GM21737 (cell line): ENCODE data around the gene SMARCA2.

Experiments
- ATAC-seq: cut with Tn5 transposase; IDR thresholded peaks from one replicate; pipeline ENCODE4 v1.9.1; 2021; ENCODE audit warnings: mild to moderate bottlenecking, moderate library complexity; ENCODE audit not compliant: unreplicated experiment

The SMARCA2 gene

DNA sequence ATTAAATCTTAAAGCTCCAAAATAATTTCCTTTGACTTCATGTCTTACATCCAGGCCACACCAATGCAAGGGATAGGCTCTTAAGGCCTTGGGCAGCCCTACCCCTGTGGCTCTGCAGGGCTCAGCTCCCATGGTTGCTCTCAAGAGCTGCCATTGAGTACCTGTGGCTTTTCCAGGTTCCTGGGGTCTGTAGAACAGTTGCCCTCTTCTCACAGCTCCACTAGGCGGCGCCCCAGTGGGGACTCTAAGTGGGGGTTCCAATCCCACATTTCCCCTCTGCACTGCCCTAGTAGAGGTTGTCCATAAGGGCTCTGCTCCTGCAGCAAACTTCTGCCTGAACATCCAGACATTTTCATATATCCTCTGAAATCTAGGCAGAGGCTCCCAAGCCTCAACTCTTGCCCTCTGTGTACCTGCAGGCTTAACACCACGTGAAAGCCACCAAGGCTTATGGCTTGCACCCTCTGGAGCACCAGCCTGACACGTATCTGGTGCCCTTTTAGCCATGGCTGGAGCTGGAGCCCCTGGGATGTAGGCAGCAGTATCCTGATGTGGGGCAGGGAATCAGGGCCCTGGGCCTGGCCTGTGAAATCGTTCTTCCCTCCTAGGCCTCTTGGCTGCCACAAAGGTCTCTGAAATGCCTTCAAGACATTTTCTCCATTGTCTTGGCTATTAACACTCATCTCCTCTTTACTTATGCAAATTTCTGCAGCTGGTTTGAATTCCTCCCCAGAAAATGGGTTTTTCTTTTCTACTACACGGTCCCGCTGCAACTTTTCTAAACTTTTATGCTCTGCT, 185.1 kb downstream of the SMARCA2 start:
- no peak for ATAC-seq

DNA sequence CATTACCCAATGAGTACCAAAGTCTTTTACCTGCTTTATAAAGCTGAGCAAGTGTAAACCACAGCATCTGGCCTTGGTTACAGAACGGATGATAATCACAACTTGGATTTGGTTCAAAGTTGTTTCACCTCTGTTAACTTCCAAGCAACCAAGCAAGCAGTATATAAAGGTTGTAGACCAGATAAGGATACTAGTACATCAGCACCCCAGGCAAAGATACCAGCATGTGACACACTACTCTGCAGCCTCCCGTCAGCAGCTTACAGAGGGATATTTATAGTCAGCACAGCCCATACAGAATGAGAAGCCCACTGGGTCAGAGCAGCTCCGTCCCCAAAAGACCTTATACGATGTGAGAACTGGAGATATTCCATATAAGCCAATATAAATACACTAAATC, 193.3 kb downstream of the SMARCA2 start:
- ATAC-seq, result no peak

DNA sequence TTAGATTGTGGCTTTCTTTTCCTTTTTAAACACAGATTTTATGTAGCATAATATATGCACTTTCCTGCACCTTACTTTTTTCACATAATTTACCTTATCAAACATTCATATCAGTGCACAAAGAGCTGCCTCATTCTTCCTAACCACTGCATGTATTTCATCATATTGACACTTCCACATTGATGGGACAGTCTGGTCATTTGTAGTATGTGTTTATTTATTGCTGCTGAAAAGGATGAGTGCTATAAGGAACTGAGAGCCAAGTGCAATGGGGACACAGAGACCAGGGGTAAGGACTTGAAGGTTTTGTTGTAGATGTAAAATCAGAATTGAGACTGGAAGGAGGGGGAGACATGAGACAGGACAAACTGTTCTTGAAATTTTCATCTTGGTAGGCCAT, 193.8 kb downstream of the SMARCA2 start:
- ATAC-seq, result no peak

DNA sequence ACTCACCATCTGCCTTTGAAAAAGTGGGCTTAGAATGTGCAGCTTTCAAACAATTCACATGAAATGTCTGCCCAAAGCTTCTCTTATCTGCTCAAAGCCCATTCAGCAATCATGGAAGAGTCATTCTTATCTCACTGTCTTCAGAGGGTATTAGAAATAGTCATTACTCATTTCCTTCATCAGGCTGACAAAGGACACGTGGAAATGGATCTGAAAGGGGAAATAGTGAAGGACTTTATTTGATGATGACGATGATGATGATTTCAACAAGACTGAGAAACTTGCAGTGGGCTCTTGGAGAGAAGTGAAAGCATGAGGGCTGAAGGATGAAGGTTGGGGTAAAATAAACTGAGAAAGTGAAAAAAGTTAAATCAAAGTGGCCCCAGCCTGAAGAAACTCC, 194.3 kb downstream of the SMARCA2 start:
- ATAC-seq, result no peak

DNA sequence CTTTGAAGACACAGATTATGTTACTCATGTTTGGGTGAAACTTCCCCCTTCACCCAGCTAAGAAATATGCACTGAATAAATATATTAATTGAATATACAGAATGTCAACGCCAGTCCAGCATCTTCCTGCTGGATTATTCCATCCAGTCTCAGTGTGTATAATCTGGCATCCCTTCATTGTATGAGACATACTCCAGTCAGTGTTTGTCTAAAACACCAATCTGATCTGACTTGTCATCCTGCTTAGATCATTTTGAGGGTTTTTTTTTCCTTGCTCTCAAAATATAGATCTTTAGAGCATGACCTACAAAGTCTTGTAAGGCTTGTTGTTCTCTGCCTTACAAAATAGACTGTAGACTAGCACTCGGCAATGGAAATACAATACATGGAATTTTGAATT, 195.1 kb downstream of the SMARCA2 start:
- ATAC-seq, result no peak

DNA sequence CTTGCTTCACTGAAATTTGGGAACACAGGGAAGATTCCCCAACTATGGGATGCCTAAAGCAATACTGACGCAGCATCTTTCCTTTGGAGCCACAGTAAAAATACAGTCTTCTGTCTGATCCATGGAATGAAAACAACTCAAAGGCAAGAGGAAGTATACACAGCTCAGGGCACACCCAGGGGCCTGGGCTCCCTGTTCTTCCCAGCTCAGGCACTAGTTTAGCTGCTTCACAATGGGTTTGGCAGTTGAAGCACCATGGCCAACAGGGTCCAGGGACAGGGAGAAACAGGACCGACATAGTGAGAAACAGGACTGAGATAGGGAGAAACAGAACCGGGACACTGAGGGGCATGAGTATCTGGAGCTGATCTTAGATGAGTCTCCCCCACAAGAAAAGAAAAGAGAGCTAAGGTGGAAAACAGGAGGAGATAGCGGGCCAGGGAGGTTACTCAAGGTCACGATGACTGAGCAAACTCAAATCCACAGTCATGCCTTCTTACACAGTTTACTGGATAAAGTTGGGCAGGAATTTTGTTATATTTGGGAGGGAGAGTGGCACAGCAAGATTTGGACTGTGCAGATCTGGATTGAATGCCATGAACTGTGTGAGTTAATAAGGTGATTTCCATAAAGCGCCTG, 198.8 kb downstream of the SMARCA2 start:
- ATAC-seq, result no peak

DNA sequence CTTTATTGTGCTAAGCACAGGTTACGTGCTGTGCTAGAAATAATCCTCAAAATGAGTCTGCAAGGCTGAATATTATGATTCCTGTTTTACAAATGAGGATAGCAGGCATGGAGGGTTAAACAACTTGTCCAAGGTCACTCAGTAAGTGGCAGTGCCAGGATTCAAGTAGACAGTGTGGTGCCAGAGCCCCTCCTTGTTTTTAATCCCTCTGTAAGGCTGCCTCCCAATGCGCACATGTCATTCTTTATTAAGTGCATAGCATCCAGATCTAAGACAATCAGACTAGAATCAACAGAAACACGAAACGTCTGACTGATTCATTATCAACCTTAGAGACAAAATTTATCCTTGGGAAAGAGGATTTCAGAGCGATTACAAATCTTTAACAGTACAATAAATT, 199.6 kb downstream of the SMARCA2 start:
- no peak for ATAC-seq

DNA sequence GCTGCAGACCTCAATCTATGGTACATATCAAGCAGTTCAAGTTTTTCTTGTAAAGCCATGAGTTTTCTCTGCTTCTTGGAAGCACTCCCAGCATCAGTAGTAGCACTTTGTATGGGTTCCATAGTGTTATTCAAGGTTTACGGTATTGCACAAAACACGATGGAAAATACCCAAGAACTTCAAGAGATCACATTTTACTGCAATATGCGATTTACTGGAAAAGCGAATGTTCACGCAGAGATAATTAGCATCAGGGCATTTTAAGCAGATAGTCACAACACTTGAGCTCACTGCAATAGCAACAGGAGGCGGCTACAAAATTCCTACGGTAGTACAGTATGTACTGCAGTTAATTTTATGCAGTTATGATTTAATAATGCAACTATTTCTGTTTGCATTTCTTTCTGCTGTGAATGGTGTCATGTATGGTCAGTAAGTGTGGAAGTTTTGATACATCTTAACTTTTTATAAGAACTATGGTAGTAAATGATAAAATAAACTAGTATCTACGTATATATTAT, 200.8 kb downstream of the SMARCA2 start:
- ATAC-seq, result no peak

DNA sequence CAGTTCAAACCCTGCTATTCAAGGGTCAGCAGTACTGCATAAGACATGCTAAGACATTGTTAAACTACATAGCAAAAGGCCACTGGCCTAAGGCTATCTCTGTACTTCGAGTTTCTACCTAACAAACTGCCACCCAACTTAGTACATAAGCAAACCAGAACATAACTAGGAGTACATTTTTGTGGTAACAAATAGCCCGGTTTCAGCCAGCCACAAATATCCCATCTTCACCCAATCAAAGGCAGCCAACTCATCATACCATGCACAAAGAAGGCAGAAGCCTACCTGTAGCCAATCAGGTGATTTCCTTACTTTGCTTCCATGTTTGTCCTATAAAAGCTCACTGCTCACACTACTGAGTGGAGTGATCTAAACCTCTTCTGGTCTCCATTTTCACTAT, 201.4 kb downstream of the SMARCA2 start:
- ATAC-seq, result no peak

DNA sequence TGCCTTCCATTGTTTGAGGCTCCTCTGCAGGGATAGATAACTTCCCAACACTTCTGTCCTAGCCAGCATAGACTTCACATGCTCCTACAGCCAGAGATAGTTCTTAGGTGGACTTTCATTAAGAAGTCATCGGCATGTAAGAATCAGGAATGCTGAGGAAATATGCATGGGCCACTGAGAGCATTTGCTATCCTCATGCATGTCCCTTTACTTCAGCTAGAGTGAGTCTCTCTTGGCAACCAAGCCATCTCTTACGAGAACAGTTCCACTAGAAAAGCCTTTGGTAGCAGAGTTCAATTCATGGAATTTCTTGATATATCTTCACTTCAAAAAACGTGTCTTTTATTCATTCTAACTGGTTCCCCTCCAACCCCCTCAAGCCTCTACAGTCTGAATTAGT, 202.4 kb downstream of the SMARCA2 start:
- ATAC-seq, result no peak

DNA sequence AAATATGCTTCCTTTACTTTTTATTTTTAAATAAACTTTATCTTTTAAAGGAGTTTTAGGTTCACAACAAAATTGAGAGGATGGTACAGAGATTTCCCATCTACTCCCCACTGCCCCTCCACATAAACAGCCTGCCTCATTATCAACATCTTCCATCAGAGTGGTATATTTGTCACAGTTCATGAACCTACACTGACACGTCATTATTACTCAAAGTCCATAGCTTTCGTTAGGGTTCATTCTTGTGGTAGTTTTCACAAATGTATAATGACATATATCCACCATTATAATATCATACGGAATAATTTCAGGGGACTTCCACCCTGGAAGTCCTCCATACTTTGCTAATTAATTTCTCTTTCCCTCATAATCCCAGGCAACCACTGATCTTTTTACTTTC, 204.9 kb downstream of the SMARCA2 start:
- ATAC-seq, result no peak

DNA sequence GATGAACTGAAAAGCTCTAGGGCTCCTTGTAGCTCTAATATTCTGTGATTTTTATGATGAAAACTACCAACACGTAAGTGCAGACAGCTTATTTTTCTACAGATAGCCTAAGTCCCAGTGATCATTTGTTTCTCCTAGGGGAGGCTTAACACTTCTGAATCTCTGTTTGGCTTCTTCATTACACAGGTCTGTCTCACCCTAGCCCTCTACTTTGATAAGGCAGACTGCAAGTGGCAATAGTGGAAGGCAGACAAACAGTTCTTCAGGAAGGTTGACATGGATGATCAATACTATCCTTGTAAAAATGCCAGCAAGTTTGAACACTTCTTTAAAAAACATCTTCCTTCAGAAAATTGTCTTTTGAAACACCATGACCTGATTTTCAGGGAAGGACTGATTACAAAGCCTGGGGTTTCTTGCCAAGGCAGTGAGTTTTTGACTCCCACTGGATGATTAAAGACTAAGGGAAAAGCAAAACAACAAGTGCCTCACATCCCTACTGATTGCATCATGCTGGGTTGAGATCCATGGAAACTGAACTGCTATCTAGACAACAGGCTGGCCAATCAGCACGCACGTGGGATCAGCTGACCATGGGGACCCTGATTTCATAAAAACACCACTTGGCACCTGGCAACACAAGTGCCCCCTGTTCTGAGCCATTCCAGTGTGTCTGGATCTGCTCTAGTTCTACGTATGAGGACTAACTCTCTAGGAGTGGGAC, 212.2 kb downstream of the SMARCA2 start:
- ATAC-seq, result no peak

DNA sequence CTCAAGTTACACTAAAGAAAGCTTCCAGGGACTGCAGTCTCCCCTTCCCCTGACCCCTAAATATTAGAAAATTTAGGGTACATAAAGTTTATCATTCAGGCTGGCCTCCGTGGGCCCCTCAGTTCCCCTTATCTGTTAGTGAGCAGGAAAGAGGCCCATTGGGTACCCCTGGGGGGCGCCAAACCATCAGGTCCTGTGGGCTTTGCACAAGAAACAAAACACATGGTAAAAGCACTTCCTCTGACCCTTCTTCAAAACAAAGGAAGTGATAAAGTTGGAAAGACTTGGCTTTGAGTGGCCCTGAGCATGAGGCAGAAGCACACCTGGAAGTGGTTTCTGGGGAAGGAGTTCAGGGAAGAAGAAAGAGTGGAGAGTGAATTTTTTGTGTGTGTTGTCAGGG, 213.0 kb downstream of the SMARCA2 start:
- ATAC-seq, result no peak

DNA sequence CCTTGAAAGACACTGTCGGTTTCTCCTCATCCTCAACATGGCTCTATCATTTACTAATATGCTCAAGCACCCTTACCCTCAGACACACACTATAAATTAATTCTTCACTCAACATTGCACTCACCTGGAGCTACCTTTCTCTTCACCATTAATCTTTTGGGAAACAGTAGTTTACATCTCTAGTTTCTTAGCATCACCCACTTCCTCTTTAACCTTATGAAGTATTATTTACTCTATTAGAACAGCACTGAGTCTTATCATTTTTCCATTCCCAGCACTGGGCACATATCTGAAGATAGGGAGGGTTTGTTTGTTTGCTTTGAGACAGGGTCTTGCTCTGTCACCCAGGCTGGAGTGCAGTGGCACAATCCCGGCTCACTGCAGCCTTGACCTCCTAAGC, 213.5 kb downstream of the SMARCA2 start:
- ATAC-seq, result no peak

DNA sequence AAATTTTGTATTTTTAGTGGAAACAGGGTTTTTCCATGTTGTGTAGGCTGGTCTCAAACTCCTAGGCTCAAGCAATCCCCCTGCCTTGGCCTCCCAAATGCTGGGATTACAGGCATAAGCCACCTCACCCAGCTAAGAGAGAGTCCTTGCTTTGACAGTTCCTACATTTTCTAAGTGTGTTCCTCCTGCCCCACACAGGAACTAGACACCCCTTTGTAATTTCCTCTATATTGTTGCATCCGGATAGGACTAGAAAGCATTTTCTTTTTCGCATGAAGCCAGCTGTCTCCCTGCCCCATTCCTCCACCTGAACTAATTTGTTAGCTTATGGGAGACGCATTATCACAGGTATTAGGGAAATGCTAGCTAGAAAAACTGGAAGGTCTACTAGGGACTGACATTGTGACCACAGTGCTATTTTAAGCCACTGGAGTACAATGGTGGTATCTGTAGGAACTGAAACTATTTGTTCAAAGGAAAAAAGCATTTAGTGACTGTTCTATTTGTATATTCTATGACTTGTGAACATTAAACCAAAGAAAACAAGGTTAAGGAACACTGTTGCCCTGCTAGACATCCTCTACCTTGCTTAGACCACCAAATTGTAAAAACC, 214.1 kb downstream of the SMARCA2 start:
- no peak for ATAC-seq

DNA sequence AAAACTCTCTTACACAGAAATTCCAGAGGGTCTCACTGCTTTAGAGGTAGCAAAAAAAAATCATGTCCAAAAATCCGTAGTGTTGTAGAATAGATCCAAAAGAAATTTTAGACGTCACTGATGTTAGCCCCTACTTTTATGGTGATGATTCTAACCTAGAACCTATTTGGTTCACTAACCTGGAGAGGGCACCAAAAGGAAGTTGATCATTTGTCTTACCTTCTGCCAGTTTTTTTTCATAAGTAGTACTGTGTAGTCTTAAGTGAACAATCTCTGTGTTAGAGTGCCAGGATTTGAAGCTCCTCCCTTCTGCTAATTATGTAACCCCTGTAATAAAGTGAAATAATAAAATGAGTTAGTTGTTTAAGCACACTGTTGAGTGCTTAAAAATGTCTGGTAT, 215.2 kb downstream of the SMARCA2 start:
- ATAC-seq, result no peak

DNA sequence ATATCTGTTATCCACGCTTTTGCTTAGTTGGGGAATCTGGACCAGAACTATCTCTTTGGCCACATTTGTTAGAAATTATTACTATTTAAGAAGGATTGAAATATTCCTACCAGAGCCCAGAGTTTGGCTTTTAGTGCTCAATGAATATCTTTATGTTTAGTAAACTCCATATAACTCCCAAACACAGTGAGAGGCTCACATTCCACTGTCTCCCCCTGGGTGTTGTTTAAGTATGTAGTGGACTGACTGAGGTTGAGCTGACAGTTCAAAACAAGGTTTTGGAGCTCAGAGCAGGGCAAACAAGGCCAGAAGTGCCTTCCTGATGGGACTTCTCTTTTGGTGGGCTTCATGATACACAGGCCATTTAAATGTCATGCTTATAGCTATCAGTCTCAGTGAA, 216.0 kb downstream of the SMARCA2 start:
- no peak for ATAC-seq

DNA sequence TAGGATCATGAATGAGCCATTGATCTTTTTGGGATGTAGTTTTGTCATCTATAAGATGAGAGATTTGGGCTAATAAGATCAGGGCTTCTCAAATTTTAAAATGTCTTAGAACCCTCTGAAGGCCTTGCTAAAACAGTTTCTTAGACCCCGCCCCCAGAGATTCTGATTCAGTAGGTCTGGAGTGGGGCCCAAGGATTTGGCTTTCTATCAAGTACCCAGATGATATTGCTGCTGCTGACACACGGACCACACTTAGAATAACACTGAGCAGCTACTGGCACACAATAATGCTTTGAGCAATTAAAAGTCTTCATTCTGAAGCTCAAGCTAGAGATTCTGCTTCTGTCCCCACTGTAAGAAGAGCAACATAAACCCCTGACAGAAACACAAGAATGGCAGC, 216.7 kb downstream of the SMARCA2 start:
- ATAC-seq, result no peak

DNA sequence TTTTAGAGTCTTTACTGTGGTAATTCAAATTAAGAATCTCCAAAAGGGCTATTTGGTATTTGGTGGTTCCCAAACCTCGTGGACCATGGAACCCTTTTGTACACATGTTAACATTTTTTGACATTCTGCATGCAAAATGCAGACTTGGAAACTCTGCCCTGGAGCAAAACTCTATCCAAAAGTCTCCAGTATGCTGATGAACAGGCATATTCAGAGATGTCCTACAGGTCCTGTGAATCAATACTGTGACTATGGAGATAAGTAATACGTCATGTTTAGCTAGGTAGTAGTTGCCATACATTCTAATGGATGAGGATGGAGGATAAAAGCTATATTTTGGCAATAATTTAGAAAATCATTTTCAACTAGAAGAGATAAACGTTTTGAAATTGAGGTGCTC, 218.1 kb downstream of the SMARCA2 start:
- no peak for ATAC-seq

DNA sequence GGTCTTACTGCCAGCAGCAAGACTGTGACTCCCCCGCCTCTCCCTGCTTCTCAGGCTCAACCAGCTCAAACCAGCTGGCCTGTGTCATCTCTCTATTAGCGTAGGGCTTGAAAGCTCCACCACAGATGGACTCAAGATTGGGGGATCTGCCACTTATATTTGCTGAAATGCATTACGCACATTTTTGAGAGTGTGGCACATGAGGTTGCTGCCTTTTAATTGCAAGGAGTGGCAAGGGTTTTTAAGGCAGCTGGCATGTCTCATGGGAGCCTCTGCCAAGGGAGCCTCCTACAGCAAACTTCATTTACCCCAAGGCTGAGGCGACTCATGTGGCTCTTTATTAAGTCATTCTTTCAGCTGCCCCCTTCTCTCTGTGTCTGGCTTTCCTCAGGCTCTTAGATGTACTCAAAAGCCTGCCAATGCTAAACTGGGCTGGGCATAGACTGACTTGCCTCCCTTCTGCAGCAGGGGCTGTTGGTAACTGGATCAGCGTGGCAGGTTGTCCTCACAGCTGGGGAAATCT, 219.3 kb downstream of the SMARCA2 start:
- ATAC-seq, result no peak

DNA sequence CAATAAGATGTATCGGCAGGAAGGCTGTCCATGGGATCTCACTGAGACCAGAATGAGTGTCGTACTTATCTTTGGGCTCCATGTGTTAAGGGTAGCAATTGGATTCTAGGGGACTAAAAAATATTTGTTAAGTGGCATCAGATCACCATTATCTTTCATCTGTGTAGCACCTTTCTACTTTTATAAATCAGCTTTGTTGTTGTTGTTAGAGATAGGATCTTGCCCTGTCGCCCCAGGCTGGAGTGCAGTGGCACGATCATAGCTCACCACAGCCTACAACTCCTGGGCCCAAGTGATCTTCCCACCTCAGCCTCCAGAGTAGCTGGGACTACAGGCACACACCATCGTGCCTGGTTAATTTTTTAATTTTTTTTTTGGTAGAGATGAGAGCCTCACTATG, 220.5 kb downstream of the SMARCA2 start:
- no peak for ATAC-seq
